ENCODE results near the gene TIMM44. TPM values are rescaled to one million over a fixed set of nuclear protein-coding genes. Genes with fewer than 3 reads are reported as not detected.
"Not testable (repeated sequence)": the region's sequence is repeated elsewhere in the genome, so short reads cannot be mapped to it uniquely, and the experiment has no call there.

TIMM44 gene
- total and polyA plus RNA-seq, 11 donors, result 55.9 to 140 (median 72.9) TPM

DNA sequence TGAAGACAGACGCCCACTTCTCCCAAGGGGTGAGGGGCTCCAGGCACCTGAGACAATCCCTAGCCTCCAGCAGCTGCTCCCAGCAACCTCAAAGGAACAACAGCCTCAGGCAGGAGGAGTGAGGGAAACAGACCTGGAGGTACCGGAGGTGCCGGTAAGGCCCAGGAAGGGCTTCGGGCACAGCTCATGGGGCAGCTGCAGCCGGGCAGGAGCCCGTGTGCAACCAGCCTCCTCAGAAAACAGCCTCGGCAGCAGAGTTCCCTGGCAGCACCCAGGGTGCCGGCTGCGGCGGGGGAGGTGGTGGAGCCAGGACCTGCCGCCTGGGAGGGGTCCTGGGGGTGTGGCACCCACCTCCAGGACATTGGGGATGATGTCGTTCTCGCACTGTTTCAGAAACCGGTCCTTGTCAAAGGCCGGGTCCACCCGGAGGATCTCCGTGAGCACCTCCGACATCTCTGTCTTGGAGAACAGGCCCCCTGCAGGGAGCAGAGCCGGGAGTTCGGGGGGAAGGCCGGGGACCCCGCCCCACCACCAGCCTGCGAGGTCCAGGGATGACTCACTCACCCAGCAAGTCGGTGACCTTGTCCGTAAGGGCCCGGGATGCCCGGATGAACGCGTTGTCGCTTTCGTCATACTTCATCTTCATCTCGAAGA, 11.1 kb downstream of the TIMM44 start:
- TF ChIP-seq, protein P1, sequence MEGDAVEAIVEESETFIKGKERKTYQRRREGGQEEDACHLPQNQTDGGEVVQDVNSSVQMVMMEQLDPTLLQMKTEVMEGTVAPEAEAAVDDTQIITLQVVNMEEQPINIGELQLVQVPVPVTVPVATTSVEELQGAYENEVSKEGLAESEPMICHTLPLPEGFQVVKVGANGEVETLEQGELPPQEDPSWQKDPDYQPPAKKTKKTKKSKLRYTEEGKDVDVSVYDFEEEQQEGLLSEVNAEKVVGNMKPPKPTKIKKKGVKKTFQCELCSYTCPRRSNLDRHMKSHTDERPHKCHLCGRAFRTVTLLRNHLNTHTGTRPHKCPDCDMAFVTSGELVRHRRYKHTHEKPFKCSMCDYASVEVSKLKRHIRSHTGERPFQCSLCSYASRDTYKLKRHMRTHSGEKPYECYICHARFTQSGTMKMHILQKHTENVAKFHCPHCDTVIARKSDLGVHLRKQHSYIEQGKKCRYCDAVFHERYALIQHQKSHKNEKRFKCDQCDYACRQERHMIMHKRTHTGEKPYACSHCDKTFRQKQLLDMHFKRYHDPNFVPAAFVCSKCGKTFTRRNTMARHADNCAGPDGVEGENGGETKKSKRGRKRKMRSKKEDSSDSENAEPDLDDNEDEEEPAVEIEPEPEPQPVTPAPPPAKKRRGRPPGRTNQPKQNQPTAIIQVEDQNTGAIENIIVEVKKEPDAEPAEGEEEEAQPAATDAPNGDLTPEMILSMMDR (IDR thresholded peaks at IDR 0.05), result no peak
- TF ChIP-seq POLR2A (IDR thresholded peaks at IDR 0.05), result no peak
- 92 to 95% (median 92%) methylated on average over 16 to 32 of the region's 32 CpGs for WGBS, 4 donors
- DNase-seq (peak in 1 of 5 donors; percentile 16), ATAC-seq (no peak)
- Histone ChIP-seq H3K36me3 (peaks cover 19 to 77% (median 74%) of the 10 kb centered on the region in 9 donors), H3K27me3 (no peaks in the 10 kb centered on the region), H3K4me3 (no peak overlapping the region), H3K4me1 (peaks cover 0 to 29% (median 13%) of the 10 kb centered on the region in 12 donors), H3K27ac (peak overlapping the region in 1 of 12 donors; percentile 85), H3K9me3 (no peaks in the 10 kb centered on the region)
- intact Hi-C loops (cut with DNase I), result no loop called here

- peaks cover 0 to 33% (median 16%) of the 10 kb centered on the region in 12 donors for H3K4me1 ChIP-seq
- no peaks in the 10 kb centered on the region for H3K9me3 ChIP-seq
- peak overlapping the region in 4 of 12 donors; percentile 24 to 85 (median 46) for H3K27ac ChIP-seq
- WGBS, 4 donors, result 84 to 88% (median 86%) methylated on average over 33 to 36 of the region's 36 CpGs
- ATAC-seq (no peak), DNase-seq (peak in 1 of 5 donors; percentile 25)
- intact Hi-C loops (cut with DNase I), result no loop called here
- no peak overlapping the region for H3K4me3 ChIP-seq
- no peaks in the 10 kb centered on the region for H3K27me3 ChIP-seq
- peaks cover 19 to 74% (median 66%) of the 10 kb centered on the region in 9 donors for H3K36me3 ChIP-seq
- TF ChIP-seq, protein P1 (IDR thresholded peaks at IDR 0.05), result no peak
- TF ChIP-seq POLR2A (IDR thresholded peaks at IDR 0.05), result no peak
Observed at GRCh38 chr19:7931221-7932061, 12.0 kb downstream of the TIMM44 start.

DNA sequence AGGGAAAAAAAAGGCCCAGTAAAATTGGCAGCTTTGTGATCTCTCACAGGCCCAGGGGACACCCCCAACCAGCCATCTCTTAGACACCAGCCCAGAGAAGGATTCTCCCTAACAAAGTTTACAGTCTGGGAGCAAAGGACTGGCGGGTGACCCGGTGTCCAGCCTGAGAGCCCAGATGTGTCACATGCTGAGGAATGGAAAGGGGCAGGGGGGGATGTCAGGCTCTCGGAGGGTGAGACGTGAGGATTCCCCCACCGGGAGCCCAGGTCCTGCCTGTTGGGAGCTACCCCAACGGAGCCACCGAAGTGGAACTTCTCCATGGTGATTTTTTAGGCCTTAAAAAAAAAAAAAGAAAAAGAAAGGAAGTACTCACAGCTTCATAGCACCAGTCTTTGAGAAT, 12.7 kb downstream of the TIMM44 start:
- no peaks in the 10 kb centered on the region for H3K27me3 ChIP-seq
- WGBS, 4 donors, result 67 to 81% (median 78%) methylated on average over 7 of the region's 7 CpGs
- intact Hi-C loops (cut with DNase I), result no loop called here
- H3K27ac ChIP-seq, result peak overlapping the region in 4 of 12 donors; percentile 24 to 85 (median 58)
- no peak overlapping the region for H3K4me3 ChIP-seq
- no peak for DNase-seq
- H3K4me1 ChIP-seq, result peaks cover 0 to 35% (median 19%) of the 10 kb centered on the region in 12 donors
- TF ChIP-seq, protein P1 (IDR thresholded peaks at IDR 0.05), result no peak
- no peak for TF ChIP-seq POLR2A (IDR thresholded peaks at IDR 0.05)
- H3K36me3 ChIP-seq, result peaks cover 19 to 67% (median 59%) of the 10 kb centered on the region in 9 donors
- ATAC-seq, result no peak
- no peaks in the 10 kb centered on the region for H3K9me3 ChIP-seq

DNA sequence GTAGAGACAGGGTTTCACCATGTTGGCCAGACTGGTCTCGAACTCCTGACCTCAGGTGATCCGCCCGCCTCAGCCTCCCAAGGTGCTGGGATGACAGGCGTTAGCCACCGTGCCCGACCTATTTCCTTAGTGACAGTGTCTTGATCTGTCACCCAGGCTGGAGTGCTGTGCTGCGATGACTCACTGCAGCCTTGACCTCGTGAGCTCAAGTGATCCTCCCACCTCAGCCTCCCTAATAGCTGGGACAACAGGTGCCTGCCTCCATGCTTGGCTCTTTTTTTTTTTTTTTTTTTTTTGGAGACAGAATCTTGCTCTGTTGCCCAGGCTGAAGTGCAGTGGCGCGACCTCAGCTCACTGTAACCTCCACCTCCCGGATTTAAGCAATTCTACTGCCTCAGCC, 13.4 kb downstream of the TIMM44 start:
- H3K36me3 ChIP-seq, result peaks cover 15 to 60% (median 51%) of the 10 kb centered on the region in 9 donors
- H3K4me3 ChIP-seq; ATAC-seq; intact Hi-C loops (cut with DNase I); H3K27me3 ChIP-seq; DNase-seq; H3K9me3 ChIP-seq: not testable (repeated sequence)
- peak overlapping the region in 3 of 12 donors; percentile 54 to 85 (median 62) for H3K27ac ChIP-seq
- WGBS, 4 donors, result 91 to 96% (median 93%) methylated on average over 11 of the region's 11 CpGs
- H3K4me1 ChIP-seq, result peaks cover 3 to 42% (median 21%) of the 10 kb centered on the region in 12 donors
